ENCODE measurements around the gene MAGI2.

Gene MAGI2

GRCh38 chr7:78479348-78479747 lies 974.1 kb downstream of the MAGI2 start:
- DNase-seq (ENCODE audit: low read depth), result no peak

- DNase-seq (ENCODE audit: low read depth), result no peak
Measured at GRCh38 chr7:78476851-78477405, 976.5 kb downstream of the MAGI2 start.

- DNase-seq (ENCODE audit: low read depth), result no peak
Measured at GRCh38 chr7:78473571-78474301, 979.7 kb downstream of the MAGI2 start.

- DNase-seq (ENCODE audit: low read depth), result no peak
Measured at GRCh38 chr7:78473021-78473420, 980.4 kb downstream of the MAGI2 start.

- DNase-seq (ENCODE audit: low read depth), result no peak
Measured at GRCh38 chr7:78472519-78472918, 980.9 kb downstream of the MAGI2 start.

GRCh38 chr7:78465894-78466293 lies 987.6 kb downstream of the MAGI2 start:
- no peak for DNase-seq (ENCODE audit: low read depth)

GRCh38 chr7:78463039-78463438 lies 990.4 kb downstream of the MAGI2 start:
- DNase-seq (ENCODE audit: low read depth), result no peak

GRCh38 chr7:78450706-78451105 lies 1002.8 kb downstream of the MAGI2 start:
- DNase-seq (ENCODE audit: low read depth), result no peak

GRCh38 chr7:78448911-78449310 lies 1004.6 kb downstream of the MAGI2 start:
- DNase-seq (ENCODE audit: low read depth), result no peak

- no peak for DNase-seq (ENCODE audit: low read depth)
Measured at GRCh38 chr7:78444267-78444666, 1009.2 kb downstream of the MAGI2 start.

- DNase-seq (ENCODE audit: low read depth), result no peak
Measured at GRCh38 chr7:78443811-78444210, 1009.7 kb downstream of the MAGI2 start.

GRCh38 chr7:78441737-78442136 lies 1011.7 kb downstream of the MAGI2 start:
- no peak for DNase-seq (ENCODE audit: low read depth)

GRCh38 chr7:78438433-78438832 lies 1015.0 kb downstream of the MAGI2 start:
- no peak for DNase-seq (ENCODE audit: low read depth)

- peak; percentile 5 for DNase-seq (ENCODE audit: low read depth)
Measured at GRCh38 chr7:78437118-78437517, 1016.3 kb downstream of the MAGI2 start.

- no peak for DNase-seq (ENCODE audit: low read depth)
Measured at GRCh38 chr7:78435355-78435754, 1018.1 kb downstream of the MAGI2 start.

- DNase-seq (ENCODE audit: low read depth), result no peak
Measured at GRCh38 chr7:78434281-78434680, 1019.2 kb downstream of the MAGI2 start.

- no peak for DNase-seq (ENCODE audit: low read depth)
Measured at GRCh38 chr7:78433421-78433820, 1020.0 kb downstream of the MAGI2 start.

- DNase-seq (ENCODE audit: low read depth), result no peak
Measured at GRCh38 chr7:78429878-78430277, 1023.6 kb downstream of the MAGI2 start.

GRCh38 chr7:78427209-78427608 lies 1026.3 kb downstream of the MAGI2 start:
- no peak for DNase-seq (ENCODE audit: low read depth)

GRCh38 chr7:78420001-78420400 lies 1033.5 kb downstream of the MAGI2 start:
- DNase-seq (ENCODE audit: low read depth), result no peak

- no peak for DNase-seq (ENCODE audit: low read depth)
Measured at GRCh38 chr7:78417180-78417853, 1036.2 kb downstream of the MAGI2 start.

GRCh38 chr7:78413568-78413967 lies 1039.9 kb downstream of the MAGI2 start:
- no peak for DNase-seq (ENCODE audit: low read depth)

GRCh38 chr7:78412216-78412858 lies 1041.1 kb downstream of the MAGI2 start:
- DNase-seq (ENCODE audit: low read depth), result no peak
